Breast epithelium (tissue), 3 donors: ENCODE data around the gene OR4N2.
"Not testable (repeated sequence)": the region's sequence is repeated elsewhere in the genome, so short reads cannot be mapped to it uniquely, and the experiment has no call there.

Experiments
- POLR2A ChIP-seq: fragments of 450-650 bp; IDR thresholded peaks from one replicate; pipeline ENCODE4 v1.6.1; 2016; ENCODE audit warnings: antibody characterized with exemption, mild to moderate bottlenecking, moderate library complexity
- POLR2AphosphoS5 ChIP-seq, 3 donors: sonication (generic); formaldehyde crosslinking; IDR thresholded peaks; one replicate each; pipeline ENCODE4 v1.6.1; 2017; ENCODE audit warnings: antibody characterized with exemption in 3 of 3
- TF ChIP-seq, protein P1 (sequence below), 3 donors: fragments of 450-650 bp; IDR thresholded peaks; one replicate each; pipeline ENCODE4 v1.5.1; 2016 to 2017; ENCODE audit warnings: antibody characterized with exemption in 3 of 3, mild to moderate bottlenecking in 3 of 3, moderate library complexity in 3 of 3

DNA sequence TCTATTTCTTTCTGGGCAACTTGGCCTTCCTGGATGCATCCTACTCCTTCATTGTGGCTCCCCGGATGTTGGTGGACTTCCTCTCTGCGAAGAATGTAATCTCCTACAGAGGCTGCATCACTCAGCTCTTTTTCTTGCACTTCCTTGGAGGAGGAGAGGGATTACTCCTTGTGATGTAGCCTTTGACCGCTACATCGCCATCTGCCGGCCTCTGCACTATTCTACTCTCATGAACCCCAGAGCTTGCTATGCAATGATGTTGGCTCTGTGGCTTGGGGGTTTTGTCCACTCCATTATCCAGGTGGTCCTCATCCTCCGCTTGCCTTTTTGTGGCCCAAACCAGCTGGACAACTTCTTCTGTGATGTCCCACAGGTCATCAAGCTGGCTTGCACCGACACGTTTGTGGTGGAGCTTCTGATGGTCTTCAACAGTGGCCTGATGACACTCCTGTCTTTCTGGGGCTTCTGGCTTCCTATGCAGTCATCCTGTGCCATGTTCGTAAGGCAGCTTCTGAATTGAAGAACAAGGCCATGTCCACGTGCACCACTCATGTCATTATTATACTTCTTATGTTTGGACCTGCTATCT, 7.0 kb upstream of the OR4N2 start:
- TF ChIP-seq, protein P1, sequence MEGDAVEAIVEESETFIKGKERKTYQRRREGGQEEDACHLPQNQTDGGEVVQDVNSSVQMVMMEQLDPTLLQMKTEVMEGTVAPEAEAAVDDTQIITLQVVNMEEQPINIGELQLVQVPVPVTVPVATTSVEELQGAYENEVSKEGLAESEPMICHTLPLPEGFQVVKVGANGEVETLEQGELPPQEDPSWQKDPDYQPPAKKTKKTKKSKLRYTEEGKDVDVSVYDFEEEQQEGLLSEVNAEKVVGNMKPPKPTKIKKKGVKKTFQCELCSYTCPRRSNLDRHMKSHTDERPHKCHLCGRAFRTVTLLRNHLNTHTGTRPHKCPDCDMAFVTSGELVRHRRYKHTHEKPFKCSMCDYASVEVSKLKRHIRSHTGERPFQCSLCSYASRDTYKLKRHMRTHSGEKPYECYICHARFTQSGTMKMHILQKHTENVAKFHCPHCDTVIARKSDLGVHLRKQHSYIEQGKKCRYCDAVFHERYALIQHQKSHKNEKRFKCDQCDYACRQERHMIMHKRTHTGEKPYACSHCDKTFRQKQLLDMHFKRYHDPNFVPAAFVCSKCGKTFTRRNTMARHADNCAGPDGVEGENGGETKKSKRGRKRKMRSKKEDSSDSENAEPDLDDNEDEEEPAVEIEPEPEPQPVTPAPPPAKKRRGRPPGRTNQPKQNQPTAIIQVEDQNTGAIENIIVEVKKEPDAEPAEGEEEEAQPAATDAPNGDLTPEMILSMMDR (IDR thresholded peaks at IDR 0.05): not testable (repeated sequence)
- not testable (repeated sequence) for TF ChIP-seq POLR2A; POLR2AphosphoS5 (IDR thresholded peaks at IDR 0.05)
